Vein endothelial cell (primary cell): ENCODE measurements around the gene SLC1A7. TPM values are rescaled to one million over a fixed set of nuclear protein-coding genes. Genes with fewer than 3 reads are reported as not detected.

ENCODE experiments used
- small RNA-seq: library from RNA; depleted of rRNA; stranded (forward); fragments of <200 nt; gene quantifications from one replicate; pipeline ENCODE3, GENCODE V24; 2012
- total RNA-seq: library from RNA; depleted of rRNA; stranded (reverse); fragments of >200 nt; gene quantifications from 2 replicates; pipeline ENCODE4 v1.2.3, GENCODE V29; 2012

SLC1A7 gene
- total RNA-seq = not detected in 2 replicates

DNA sequence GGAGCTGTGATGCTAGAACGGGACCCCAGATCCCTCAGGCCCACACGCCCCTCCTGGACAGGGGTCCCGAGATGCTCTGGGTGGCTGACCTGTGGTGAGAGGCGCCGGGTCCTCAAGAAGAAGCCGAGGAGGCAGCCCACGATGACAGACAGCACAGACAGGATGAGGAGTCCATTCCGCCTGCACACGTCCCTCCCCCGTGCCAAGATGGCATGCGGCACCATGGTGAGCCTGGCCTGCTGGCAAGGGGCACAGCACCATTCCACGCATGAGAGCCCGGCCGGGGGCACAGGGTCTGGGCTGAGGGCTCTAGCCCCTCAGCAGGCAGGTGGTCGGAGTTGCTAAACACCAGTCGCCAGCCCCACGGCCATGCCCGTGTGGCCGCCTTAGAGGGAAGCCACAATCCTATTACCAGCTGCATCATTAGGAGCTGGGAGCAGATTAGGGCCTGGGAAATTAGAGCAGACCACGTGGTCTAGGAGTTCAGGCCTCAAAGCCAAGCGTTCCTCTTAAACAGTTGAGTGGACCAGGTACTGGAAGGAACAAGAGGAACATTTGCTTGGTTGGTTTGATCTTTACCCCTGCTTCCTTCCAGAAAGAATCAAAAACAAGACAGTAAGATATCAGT lies at the start of gene SLC1A7:
Gene SLC1A7, minus strand, starts transcription at position 413 of the 628 bp plus-strand sequence. Its CDS starts 189 bp downstream, at position 224.

DNA sequence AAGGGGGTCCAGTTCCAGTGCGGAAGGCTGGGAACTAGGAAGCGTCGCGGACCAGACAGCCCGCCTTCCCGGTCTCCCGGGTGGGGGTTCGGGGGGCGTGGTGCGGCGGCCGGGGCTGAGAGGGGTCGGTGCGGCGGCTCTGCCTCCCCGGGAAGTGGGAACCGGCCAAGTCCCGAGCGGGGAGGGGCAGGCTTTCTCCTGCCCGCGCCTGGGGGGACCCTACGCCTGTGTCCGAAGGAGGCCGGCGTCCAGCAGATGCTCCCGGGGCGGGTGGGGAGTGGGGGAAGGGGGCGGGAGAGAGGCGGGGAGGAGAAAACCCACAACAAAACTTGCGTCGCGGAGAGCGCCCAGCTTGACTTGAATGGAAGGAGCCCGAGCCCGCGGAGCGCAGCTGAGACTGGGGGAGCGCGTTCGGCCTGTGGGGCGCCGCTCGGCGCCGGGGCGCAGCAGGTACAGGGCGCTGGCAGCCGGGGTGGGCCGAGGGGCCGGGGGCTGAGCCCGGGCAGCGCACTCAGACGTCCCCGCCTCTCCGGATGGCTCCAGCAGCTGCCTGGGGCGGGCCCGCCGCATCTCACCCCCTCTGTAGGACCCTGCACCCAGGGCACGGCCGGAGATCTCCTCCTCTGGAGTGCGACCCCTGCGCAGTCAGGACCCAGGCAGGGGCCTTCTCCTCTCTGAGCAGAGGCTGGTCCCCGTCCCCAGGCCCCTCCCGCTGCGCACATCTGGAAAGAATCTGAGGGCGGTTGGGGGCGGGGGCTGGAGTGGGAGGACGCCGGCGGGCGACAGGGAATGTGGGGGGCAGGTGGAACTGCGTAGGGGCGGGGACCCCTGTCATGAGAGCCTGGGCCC lies 80.4 kb downstream of the SLC1A7 start, which contains the start of gene PODN:
Gene PODN, plus strand, starts transcription at position 355 of the 849 bp plus-strand sequence. CDS start 7,643 bp downstream, outside the sequence.

Small RNAs within 50 kb of the gene (small RNA-seq; reads per million reads assigned to genes)
- gene HIGD1AP11 = not detected

Other genes starting within 250 kb of the SLC1A7 start
- gene ECHDC2, start 220.9 kb downstream of the SLC1A7 start, total RNA-seq = 14.6 and 33.6 TPM in 2 replicates
- gene SCP2, start 215.4 kb downstream of the SLC1A7 start, total RNA-seq = 106 and 131 TPM in 2 replicates
- gene PODN, start 80.4 kb downstream of the SLC1A7 start, total RNA-seq = under 0.01 and 0.19 TPM in 2 replicates
- gene CPT2, start 54.2 kb upstream of the SLC1A7 start, total RNA-seq = 14.2 and 16.3 TPM in 2 replicates
- 41.5 and 42.8 TPM in 2 replicates for gene CZIB, start 78.0 kb upstream of the SLC1A7 start, total RNA-seq
- gene MAGOH, start 95.9 kb upstream of the SLC1A7 start, total RNA-seq = 31.0 and 40.3 TPM in 2 replicates
- 32.0 and 45.5 TPM in 2 replicates for gene LRP8, start 185.4 kb upstream of the SLC1A7 start, total RNA-seq